Gastrocnemius medialis (tissue), 4 donors: ENCODE data around the gene TTBK1. TPM values are rescaled to one million over a fixed set of nuclear protein-coding genes. Genes with fewer than 3 reads are reported as not detected.

Experiments used
- ATAC-seq, 2 donors: fragments of 150-250 bp; one replicate each; pipeline ENCODE4 v1.9.1; 2016
- DNase-seq, 2 donors: peaks; one replicate each; pipeline ENCODE4 v3.0.0-alpha.2; 2019
- H3K27ac ChIP-seq, 4 donors: fragments of 200-600 bp; sonication (generic); 1 replicate in 1 of 4; 2 replicates in 3 of 4; pipeline ENCODE4 v1.5.1; 2016 to 2018; ENCODE audit warnings: mild to moderate bottlenecking in 2 of 4, moderate library complexity in 1 of 4
- H3K27me3 ChIP-seq, 3 donors: fragments of 200-600 bp; sonication (generic) in 2 of 3; 1 replicate in 1 of 3; 2 replicates in 2 of 3; pipeline versions ENCODE4 v1.5.1 to v1.6.0; 2016 to 2019; ENCODE audit warnings: mild to moderate bottlenecking in 1 of 3, moderate library complexity in 1 of 3
- H3K36me3 ChIP-seq, 2 donors: fragments of 200-600 bp; sonication (generic) in 1 of 2; one replicate each; pipeline ENCODE4 v1.5.1; 2017 to 2018
- H3K4me1 ChIP-seq, 2 donors: fragments of 200-600 bp; sonication (generic) in 1 of 2; one replicate each; pipeline ENCODE4 v1.5.1; 2016 to 2017; ENCODE audit warnings: mild to moderate bottlenecking in 2 of 2
- H3K4me3 ChIP-seq, 4 donors: fragments of 200-600 bp; sonication (generic) in 3 of 4; 1 replicate in 1 of 4; 2 replicates in 3 of 4; pipeline ENCODE4 v1.5.1; 2016 to 2019; ENCODE audit warnings: mild to moderate bottlenecking in 2 of 4
- H3K9me3 ChIP-seq, 3 donors: fragments of 200-600 bp; sonication (generic) in 2 of 3; 1 replicate in 1 of 3; 2 replicates in 2 of 3; pipeline ENCODE4 v1.5.1; 2016 to 2019
- POLR2A ChIP-seq, 2 donors: fragments of 450-650 bp; IDR thresholded peaks; one replicate each; pipeline ENCODE4 v1.6.1; 2017; ENCODE audit warnings: antibody characterized with exemption in 2 of 2, mild to moderate bottlenecking in 2 of 2, moderate library complexity in 2 of 2
- in situ Hi-C, 4 donors: fragments of 200-750 bp; cut with MboI; loops; one replicate each; pipeline versions ENCODE4 v1.15.0 to v1.8.0; 2017; ENCODE audit warnings: low sequenced_read_pairs in 4 of 4
- intact Hi-C: fragments of 100-400 bp; cut with DNase I; formaldehyde crosslinking; loops from one replicate; pipeline ENCODE4 v1.15.1; 2023; ENCODE audit warnings: low total_unique reads
- total RNA-seq, 4 donors: library from RNA; depleted of rRNA; stranded (reverse); fragments of >200 nt; gene quantifications; one replicate each; pipeline versions ENCODE4 v1.1.0 to v1.2.3, GENCODE V29; 2016
- TF ChIP-seq, protein P1 (sequence below), 5 experiments: fragments of 450-650 bp in 3 of 5; fragments of 200-600 bp in 2 of 5; sonication (generic) in 2 of 5; IDR thresholded peaks in 4 of 5; conservative IDR thresholded peaks in 1 of 5; 1 replicate in 4 of 5; 2 replicates in 1 of 5; pipeline ENCODE4 v1.5.1; 2016 to 2019; ENCODE audit warnings: antibody characterized with exemption in 5 of 5, mild to moderate bottlenecking in 3 of 5, moderate library complexity in 3 of 5

The TTBK1 gene
- total RNA-seq, 4 donors from 2014 or later, result 0.04 TPM; not detected in 3

DNA sequence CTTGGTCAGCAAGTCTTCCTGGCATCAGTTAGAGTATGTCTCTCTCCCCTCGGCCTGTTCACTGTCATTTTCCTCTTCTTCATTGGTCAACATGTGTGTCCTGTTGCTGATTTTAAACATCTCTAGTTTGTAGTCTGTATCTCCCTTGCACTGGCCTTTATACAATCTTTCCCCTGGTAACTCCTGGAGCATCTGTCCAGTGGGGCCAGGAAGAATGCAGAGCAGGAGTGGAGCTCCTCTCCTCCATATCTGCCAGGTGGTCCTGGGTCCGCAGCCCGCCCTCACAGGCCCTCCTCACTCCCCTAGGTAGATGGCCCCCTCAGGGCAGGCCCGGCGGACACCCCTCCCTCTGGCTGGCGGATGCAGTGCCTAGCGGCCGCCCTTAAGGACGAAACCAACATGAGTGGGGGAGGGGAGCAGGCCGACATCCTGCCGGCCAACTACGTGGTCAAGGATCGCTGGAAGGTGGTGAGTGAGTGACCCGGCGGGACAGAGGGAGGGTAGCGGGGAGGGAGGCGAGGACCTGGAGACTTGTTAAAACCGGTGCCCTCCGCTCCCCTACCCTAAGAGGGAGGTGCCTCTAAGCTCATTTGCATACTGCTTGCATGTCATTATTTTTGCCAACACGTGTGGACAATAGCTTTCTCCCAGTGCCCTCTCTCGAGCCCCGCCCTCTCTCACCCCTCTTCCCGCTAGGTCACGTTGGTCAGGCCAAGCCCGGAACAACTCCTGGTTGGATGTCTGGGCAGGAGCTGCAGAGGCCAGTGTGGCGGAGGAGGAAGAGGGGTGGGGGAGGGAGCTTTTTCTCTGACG, 3.2 kb downstream of the TTBK1 start:
- Histone ChIP-seq H3K36me3 (no peaks in the 10 kb centered on the region), H3K27me3 (peaks cover 19 to 29% (median 27%) of the 10 kb centered on the region in 3 donors), H3K4me1 (peaks cover 0 to 12% of the 10 kb centered on the region in 2 donors), H3K9me3 (no peaks in the 10 kb centered on the region), H3K4me3 (peak overlapping the region; percentile 57 to 68 (median 62)), H3K27ac (no peak overlapping the region)
- in situ Hi-C loops (loop anchor here in 1 of 4 donors (25.0 kb wide), 1 partner anchor 266 kb away; the partner anchor contains the start of genes LRRC73, POLR1C and YIPF3), intact Hi-C loops (loop anchor here (1.0 kb wide), 1 partner anchor 17 kb away; the partner anchor contains the start of gene DNPH1)
- DNase-seq, result peak in 1 of 2 donors; percentile 33
- TF ChIP-seq, protein P1, sequence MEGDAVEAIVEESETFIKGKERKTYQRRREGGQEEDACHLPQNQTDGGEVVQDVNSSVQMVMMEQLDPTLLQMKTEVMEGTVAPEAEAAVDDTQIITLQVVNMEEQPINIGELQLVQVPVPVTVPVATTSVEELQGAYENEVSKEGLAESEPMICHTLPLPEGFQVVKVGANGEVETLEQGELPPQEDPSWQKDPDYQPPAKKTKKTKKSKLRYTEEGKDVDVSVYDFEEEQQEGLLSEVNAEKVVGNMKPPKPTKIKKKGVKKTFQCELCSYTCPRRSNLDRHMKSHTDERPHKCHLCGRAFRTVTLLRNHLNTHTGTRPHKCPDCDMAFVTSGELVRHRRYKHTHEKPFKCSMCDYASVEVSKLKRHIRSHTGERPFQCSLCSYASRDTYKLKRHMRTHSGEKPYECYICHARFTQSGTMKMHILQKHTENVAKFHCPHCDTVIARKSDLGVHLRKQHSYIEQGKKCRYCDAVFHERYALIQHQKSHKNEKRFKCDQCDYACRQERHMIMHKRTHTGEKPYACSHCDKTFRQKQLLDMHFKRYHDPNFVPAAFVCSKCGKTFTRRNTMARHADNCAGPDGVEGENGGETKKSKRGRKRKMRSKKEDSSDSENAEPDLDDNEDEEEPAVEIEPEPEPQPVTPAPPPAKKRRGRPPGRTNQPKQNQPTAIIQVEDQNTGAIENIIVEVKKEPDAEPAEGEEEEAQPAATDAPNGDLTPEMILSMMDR (IDR thresholded peaks at IDR 0.05 in 4 of 5, conservative IDR thresholded peaks at IDR 0.05 in 1 of 5), result no peak
- no peak for TF ChIP-seq POLR2A (IDR thresholded peaks at IDR 0.05)
- peak; percentile 49 to 60 for ATAC-seq

DNA sequence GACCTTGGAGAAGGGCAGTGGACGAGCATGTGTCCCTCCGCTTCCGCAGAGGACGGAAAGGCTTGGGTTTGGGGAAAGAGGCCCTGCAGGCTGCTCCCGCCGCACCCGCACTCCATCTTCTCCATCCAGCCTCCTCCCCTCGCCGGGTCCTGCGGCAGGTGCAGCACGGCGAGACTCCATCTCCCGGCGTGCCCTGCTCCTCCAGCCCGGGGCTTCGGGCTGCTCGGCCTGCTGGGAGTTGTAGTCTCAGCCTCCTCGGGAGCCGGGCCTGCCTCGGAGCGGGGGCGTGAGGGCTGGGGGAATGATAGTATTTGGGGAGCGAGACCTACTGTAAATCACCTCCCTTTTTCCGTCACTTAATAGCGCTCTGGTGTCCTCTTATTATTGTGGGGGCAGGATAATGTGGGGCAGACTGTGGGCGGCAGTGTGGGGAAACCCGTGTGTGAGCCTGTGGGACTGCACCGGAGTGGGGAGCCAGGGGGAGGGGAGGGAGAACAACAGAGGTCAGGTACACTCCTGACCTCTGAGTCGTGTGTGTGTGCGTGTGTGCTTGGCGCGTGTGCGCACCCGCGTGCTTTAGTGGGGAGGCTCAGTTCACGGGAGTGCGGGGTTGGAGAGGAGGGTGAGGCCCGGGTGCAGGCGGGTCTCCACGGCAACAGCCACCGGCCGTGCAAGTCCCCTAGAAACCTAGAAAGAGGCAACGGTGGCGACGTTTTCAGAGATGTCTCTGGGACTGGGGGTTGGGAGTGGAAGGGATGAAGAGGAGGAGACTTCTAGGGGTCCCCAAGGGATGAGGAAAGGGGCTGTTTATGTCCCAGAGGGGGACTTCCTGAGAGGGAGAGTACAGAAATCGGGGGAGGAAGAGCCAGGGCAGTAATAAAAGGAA, 4.1 kb downstream of the TTBK1 start:
- DNase-seq (peak; percentile 55 to 63), ATAC-seq (peak; percentile 93 to 94)
- peak overlapping the region; percentile 57 to 68 (median 62) for H3K4me3 ChIP-seq
- H3K27ac ChIP-seq, result peak overlapping the region in 3 of 4 donors; percentile 47 to 58 (median 54)
- in situ Hi-C loops (loop anchor here in 1 of 4 donors (25.0 kb wide), 1 partner anchor 265 kb away; the partner anchor contains the start of genes LRRC73, POLR1C and YIPF3), intact Hi-C loops (loop anchor here (1.0 kb wide), 1 partner anchor 18 kb away; the partner anchor contains the start of gene DNPH1)
- H3K36me3 ChIP-seq, result no peaks in the 10 kb centered on the region
- no peaks in the 10 kb centered on the region for H3K9me3 ChIP-seq
- peaks cover 0 to 12% of the 10 kb centered on the region in 2 donors for H3K4me1 ChIP-seq
- no peak for TF ChIP-seq POLR2A (IDR thresholded peaks at IDR 0.05)
- TF ChIP-seq, protein P1 (IDR thresholded peaks at IDR 0.05 in 4 of 5, conservative IDR thresholded peaks at IDR 0.05 in 1 of 5), result no peak
- peaks cover 18 to 21% (median 20%) of the 10 kb centered on the region in 3 donors for H3K27me3 ChIP-seq

DNA sequence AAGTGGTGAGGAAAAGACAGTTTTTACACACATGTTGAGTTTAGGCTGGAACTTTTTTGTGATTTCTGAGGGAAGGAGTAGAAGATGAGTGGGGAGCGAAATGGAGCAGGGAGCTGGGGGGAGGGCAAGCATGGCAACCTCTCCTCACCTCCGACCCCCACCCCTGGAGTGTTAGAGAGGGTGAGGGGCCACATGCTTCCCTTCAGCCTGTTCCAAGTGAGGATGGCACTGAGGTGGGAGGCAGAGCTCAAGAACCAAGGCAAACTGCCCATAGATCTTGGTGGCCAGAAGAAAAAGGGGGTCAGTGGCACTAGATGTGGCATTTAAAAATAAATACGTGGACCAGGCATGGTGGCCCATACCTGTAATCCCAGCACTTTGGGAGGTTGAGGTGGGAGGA, 4.8 kb downstream of the TTBK1 start:
- no peak overlapping the region for H3K4me3 ChIP-seq
- H3K4me1 ChIP-seq, result peaks cover 0 to 12% of the 10 kb centered on the region in 2 donors
- no peak overlapping the region for H3K27ac ChIP-seq
- DNase-seq (no peak), ATAC-seq (no peak)
- TF ChIP-seq, protein P1 (IDR thresholded peaks at IDR 0.05 in 4 of 5, conservative IDR thresholded peaks at IDR 0.05 in 1 of 5), result no peak
- TF ChIP-seq POLR2A (IDR thresholded peaks at IDR 0.05), result no peak
- H3K9me3 ChIP-seq, result no peaks in the 10 kb centered on the region
- H3K27me3 ChIP-seq, result peaks cover 13 to 19% (median 15%) of the 10 kb centered on the region in 3 donors
- no peaks in the 10 kb centered on the region for H3K36me3 ChIP-seq
- intact Hi-C loops, result no loop called here
- in situ Hi-C loops, result loop anchor here in 1 of 4 donors (25.0 kb wide), 1 partner anchor 264 kb away; the partner anchor contains the start of genes LRRC73, POLR1C and YIPF3

DNA sequence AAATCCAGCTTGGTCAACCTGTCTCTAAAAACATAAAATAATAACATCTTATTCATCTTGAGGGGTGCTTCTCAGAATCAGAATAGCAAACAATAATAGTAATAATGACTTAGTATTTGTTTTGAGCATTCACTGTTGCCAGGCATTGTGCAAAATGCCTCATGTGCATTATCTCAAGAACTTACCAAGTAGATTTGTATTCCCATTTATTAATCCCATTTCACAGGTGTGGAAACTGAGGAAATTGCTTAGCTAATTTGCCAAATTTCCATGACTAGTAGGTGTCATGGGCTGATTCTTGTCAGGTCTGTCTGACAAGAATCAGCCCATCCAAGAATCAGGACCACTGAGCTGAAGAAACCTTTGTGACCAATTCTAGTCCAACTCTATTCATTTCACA, 5.5 kb downstream of the TTBK1 start:
- Histone ChIP-seq H3K9me3 (no peaks in the 10 kb centered on the region), H3K27me3 (peaks cover 11 to 22% (median 14%) of the 10 kb centered on the region in 3 donors), H3K4me3 (no peak overlapping the region), H3K36me3 (no peaks in the 10 kb centered on the region), H3K4me1 (peaks cover 0 to 12% of the 10 kb centered on the region in 2 donors), H3K27ac (no peak overlapping the region)
- DNase-seq (no peak), ATAC-seq (no peak)
- intact Hi-C loops, result no loop called here
- in situ Hi-C loops, result loop anchor here in 1 of 4 donors (25.0 kb wide), 1 partner anchor 264 kb away; the partner anchor contains the start of genes LRRC73, POLR1C and YIPF3
- TF ChIP-seq POLR2A (IDR thresholded peaks at IDR 0.05), result no peak
- TF ChIP-seq, protein P1 (IDR thresholded peaks at IDR 0.05 in 4 of 5, conservative IDR thresholded peaks at IDR 0.05 in 1 of 5), result no peak
